SH-SY5Y (cell line): ENCODE data around the gene GRIK1.

Source experiments
- GATA2 ChIP-seq: IDR thresholded peaks from 2 replicates; pipeline ENCODE4 v1.6.1; 2011; ENCODE audit warnings: mild to moderate bottlenecking, low read depth, low read length
- GATA3 ChIP-seq: IDR thresholded peaks from 2 replicates; pipeline ENCODE4 v1.6.1; 2011; ENCODE audit warnings: low read depth, mild to moderate bottlenecking, low read length, moderate library complexity

DNA sequence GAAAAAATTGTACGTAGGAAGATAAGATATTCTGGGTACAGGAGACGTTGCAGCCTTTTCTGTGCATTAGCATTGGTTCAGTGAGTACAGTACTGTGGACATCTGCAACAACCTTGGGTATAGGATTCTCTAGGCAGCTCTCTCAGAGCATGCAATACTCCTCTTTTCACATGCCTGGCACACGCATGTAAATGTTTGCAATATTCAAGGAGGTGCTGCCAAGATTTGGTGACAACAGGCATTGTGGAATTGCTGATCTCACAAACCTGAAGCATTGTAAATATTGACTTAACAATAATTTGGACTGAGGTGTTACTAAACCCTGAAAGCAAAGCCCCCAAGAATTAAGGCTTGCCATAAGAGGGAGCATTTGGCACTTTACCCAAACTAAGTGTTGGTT is 126.8 kb downstream of the GRIK1 start:
- TF ChIP-seq GATA2, result no peak
- TF ChIP-seq GATA3, result no peak
